HG03045 (cell line): Measurements from ENCODE around the gene FAM50A.

ENCODE experiments used
- ATAC-seq: cut with Tn5 transposase; IDR thresholded peaks from one replicate; pipeline ENCODE4 v1.9.1; 2021; ENCODE audit warnings: mild to moderate bottlenecking, moderate library complexity; ENCODE audit not compliant: unreplicated experiment

FAM50A gene

GRCh38 chrX:154437971-154438893 is 5.7 kb upstream of the FAM50A start:
- no peak for ATAC-seq

DNA sequence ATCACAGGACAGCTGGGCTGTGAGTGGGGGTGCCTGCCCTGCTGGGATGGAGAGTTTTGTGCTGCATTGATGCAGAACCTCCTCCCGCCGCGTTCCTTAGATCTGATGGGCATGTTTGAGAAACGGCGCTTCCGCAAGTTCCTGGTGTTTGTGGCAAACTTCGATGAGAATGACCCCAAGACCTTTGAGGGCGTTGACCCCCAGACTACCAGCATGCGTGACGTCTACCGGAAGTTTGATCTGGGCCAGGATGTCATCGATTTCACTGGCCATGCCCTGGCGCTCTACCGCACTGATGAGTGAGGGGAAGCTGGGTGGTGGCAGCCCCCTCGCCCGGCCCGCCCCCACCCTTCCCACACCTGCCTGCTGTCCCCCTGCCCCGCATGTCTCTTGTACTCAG is 4.1 kb upstream of the FAM50A start:
- no peak for ATAC-seq

DNA sequence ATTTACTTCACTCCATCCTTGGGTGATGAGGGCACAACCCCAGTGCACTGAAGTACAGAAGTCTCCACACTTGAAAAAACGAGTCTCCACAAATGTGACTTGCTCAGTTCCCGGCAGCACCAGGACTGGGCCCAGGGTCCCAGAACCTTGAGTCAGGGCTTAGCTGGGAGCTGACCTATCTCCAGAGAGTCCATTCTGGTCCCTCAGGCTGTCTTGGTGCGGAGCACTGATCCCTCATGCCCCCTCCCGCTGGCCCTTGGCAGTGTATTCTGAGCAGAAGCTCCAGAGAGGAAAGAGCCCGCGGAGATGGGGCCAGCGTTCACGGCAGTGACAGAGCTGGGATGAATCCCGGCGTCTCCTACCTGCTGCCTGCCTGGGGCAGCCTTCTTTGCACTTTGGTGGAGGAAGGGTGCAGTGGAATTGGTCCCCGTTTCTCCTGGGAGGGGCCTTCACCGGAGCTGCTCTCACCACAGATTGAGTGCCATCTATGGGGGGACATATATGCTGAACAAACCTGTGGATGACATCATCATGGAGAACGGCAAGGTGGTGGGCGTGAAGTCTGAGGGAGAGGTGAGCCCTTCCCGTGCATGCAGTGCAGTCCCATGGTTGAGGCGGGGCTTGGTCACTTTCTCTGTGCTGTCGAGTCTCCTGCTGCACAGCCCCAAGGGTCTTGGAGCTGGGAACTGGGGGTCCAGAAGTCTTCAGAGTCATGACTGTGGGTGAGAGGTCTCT is 3.2 kb upstream of the FAM50A start:
- ATAC-seq: no peak

DNA sequence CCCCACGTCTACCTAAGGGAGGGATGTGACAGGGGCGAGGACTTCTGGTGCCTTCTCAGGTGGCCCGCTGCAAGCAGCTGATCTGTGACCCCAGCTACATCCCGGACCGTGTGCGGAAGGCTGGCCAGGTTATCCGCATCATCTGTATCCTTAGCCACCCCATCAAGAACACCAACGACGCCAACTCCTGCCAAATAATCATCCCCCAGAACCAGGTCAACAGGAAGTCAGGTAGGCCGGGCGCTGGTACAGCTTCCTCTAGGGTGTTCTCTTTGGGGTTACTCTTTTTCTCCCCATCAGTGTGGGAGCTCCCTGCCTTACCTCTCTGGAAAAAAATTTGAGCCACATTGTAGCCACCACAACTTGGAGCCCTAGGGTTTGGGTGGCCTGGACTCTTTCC is 2.4 kb upstream of the FAM50A start:
- ATAC-seq: no peak

DNA sequence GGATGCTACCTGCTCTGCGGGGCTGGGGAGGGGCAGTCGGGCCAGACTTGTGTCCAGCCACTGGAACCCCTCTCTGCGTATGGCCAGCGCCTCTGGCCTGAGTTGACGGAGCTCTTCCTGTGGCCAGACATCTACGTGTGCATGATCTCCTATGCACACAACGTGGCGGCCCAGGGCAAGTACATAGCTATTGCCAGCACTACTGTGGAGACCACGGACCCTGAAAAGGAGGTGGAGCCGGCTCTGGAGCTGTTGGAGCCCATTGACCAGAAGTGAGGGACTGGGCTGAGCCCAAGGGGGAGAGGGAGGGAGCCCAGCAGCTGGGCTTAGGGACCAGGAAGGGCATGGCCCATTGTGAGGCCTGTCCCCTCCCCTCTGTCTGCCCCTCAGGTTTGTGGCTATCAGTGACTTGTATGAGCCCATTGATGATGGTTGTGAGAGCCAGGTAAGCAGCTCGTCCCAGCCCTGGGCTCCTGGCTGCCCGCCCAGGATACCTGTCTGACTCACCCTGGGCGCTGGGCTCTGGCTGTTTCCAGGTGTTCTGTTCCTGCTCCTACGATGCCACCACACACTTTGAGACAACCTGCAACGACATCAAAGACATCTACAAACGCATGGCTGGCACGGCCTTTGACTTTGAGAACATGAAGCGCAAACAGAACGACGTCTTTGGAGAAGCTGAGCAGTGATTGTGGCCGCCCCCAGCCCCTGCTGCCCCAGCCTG is 1.8 kb upstream of the FAM50A start:
- ATAC-seq: no peak

DNA sequence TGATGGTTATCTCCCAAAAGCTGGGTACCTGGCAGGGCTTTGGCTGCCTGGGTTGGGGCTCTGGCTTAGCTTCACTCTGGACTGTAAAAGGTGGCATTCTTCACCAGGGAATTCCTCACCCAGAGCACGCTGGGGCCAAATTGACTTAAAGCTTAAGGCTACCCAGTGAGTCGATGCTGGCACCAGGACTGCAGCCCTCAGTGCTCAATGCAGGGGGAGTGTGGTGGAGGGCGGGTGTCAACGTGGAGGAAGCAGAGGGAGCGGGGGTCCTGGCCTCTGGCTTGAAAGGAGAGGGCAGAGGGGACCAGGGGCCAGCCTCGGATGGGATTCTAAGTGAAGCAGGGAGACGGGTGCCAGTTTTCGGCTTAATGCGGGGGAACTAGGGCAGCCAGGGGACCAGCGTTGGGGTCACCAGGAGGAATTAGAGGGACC is 446 bp upstream of the FAM50A start:
- ATAC-seq: no peak

DNA sequence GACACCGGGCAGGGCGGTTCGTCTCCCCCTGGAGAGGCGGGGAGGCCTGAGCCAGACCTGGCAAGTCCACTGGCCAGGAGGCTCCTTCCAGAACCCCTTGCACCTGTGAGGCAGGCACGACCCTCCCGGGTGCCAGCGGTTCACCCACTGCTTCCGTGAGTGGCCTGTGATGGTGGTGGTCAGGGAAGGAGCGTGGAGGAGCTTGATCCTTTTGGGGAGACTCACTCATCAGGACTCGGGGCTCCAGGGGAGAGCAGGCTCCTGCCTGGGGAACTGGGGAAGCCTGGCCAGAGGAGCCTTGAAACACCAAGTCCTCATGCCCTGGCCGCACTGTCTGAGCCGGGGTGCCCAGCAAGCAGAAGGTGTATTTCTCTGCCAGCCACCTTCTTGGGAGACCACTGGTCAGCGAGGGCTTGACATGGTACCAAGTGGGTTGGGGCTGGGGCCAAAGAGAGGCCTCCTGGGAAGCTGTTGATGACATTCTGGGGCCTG is 860 bp downstream of the FAM50A start:
- no peak for ATAC-seq

GRCh38 chrX:154445776-154446175 is 1.8 kb downstream of the FAM50A start:
- no peak for ATAC-seq

DNA sequence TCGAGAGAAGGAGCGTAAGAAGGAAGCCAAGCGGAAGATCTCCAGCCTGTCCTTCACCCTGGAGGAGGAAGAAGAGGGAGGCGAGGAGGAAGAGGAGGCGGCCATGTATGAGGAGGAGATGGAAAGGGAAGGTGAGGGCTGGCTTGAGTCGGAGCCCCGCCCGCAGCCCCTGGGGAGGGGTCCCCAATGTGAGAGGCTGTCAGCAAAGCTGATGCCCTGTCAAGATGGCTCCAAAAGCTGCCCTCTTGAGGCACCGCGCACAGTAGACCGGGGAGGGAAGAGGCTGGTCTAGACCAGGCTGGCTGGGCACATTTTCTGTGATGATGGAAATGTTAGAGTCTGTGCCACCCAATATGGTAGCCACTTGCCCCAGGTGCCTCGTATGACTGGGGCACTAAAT is 2.5 kb downstream of the FAM50A start:
- ATAC-seq: no peak

DNA sequence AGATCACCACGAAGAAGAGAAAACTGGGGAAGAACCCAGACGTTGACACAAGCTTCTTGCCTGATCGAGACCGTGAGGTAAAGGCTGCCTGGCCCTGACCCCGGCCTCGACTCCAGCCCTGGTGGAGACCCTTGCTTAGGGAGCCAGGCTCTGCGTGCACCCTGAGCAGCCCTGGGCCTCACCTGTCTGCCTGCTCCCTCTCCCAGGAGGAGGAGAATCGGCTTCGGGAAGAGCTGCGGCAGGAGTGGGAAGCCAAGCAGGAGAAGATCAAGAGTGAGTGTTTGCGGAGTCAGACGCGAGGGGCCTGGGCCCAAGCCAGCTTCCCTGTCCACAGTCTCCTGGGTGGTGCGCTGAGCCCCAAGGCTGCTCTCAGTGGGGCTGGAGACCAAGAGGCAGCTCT is 4.5 kb downstream of the FAM50A start:
- ATAC-seq: no peak

DNA sequence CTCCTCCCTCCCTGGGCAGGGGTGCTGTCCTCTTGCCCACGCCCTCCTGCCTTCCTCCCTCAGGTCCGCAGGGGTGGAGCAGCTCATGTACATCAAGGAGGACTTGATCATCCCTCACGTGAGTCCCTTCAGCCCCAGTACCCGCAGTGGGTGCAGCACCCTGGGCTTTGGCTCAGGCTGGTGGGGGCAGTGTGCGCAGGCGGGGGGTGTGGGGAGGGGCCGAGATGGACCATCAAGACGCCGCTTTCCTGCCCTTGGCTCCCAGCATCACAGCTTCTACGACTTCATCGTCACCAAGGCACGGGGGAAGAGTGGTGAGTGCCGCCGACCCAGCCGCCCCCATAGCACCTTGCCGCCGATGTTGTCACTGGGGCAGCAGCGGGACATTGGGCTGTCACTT is 5.7 kb downstream of the FAM50A start:
- ATAC-seq: no peak

DNA sequence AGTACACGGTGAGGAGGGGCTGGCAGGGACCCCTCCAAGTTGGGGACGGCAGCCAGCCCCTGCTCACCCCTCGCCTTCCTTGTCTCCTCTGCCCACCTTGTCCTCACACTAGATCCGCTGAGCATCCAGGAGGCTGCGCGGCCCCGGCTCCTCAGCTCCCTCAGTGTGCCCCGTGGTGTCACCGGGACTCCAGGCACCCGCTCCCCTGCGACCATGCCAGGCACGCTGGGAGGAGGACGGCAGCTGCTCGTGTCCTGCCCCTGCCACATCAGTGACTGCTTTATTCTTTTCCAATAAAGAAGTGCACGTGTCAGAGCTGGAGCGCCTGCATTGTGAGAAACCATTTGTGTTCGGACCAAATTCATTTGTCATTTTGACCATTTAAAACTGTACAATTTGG is 6.4 kb downstream of the FAM50A start:
- no peak for ATAC-seq

DNA sequence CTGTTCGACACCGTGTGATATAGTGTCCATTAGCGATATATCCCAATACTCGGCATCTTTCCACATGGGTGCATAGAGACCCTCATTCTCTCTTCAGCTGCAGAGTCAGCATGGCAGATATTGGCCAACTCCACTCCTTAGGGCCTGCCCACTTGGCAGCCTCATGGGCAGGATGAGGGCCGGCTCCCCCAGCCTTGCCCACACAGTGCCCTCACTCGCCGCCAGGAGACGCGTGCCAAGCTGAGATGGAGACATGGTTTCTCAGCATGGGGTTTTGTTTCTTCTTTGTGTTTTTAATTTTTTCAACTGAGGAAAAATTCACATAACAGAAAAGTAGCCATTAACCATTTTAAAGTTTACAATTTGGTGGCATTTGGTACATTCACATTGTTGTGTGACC is 8.9 kb downstream of the FAM50A start:
- no peak for ATAC-seq

DNA sequence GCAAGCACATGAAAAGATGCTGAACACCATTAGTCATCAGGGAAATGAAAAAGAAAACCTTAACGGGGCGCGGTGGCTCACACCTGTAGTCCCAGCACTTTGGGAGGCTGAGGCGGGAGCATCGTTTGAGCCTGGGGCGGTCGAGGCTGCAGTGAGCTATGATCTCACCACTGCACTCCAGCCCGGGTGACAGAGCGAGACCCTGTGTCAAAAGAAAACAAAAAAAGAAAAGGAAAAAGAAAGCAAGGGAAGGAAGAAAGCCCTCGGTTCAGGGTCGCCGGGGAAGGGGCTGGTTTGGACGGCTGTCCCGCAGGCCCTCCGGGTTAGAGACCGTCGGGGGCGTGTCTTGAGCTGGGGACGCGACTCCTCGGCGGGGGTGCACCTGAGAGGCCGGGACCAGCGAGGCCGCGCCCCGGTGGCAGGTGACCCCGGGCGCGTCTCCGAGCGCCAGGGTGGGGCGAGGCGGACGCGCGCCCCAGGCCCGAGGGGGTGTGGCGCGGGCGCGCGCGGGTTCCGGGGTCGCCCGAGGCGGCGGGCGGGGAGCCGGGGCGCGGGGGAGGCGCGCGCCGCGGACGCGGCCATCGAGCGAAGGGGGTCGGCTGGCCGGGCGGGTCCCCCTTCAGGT is 13.7 kb downstream of the FAM50A start:
- peak; percentile 63 for ATAC-seq

DNA sequence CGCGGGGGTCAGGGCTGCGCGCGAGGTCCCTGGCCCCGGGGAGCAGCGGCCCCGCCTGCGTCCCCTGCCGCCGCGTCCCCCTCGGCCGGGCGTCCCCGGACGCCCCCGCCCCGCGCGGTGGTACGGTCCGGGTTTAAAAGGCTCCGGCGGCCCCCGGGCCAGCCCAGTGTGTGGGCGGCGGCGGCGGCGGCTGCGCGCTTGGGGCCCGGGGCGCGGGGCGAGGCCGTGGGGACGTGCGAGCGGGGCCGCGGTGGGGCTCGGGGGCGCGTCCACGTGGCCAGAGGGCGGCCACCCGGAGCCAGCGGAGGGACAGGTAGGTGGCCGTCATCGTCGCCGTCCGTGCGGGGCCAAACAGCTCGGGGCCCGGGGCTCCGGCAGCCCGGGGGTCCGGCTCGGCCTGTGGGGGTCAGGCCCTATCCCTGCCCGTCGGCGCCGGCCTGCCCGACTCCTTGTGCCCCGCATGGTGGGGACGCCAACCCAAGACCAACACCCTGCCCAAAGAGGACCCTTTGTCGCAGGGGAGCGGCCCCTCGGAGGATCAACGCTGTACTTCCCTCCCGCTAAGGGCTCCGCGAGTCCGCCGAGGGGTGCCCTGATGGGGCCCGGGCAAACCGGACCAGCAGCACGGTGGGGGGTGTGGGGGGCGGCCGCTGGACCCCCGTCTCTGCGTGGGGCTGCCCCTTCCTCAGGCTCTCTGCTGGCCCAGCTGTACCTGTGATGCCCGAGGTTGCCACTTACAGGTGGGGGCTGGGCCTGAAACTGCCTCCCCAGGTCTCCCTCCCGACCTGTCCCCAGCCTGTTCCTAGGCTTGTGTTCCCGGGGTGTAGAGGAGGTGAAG is 14.4 kb downstream of the FAM50A start, which contains the start of gene PLXNA3:
Gene PLXNA3 (plus strand): TSS at position 166 of the 838 bp plus-strand sequence. CDS start 1,903 bp downstream, outside the sequence.
- peak; percentile 58 for ATAC-seq

- ATAC-seq: no peak
Observed at GRCh38 chrX:154458954-154459778, 15.2 kb downstream of the FAM50A start.

DNA sequence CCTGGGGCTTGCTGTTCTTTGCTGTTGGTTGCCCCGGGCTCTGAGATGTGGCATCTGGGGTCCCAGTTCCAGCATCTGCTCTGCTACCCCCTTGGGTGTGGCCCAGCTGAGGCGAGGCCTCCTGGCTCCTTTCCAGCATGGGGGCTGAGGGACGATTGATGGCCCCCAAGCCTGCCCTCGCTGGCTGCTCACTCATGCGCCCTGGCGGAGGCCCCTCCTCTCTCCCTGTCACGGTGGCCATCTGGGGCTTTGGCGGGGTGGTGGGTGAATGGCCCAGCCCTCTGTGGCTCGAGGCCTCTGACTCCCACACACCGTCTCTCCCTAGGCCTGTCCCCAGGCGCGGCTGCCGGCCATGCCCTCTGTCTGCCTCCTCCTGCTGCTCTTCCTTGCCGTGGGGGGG is 15.9 kb downstream of the FAM50A start:
- ATAC-seq: no peak

DNA sequence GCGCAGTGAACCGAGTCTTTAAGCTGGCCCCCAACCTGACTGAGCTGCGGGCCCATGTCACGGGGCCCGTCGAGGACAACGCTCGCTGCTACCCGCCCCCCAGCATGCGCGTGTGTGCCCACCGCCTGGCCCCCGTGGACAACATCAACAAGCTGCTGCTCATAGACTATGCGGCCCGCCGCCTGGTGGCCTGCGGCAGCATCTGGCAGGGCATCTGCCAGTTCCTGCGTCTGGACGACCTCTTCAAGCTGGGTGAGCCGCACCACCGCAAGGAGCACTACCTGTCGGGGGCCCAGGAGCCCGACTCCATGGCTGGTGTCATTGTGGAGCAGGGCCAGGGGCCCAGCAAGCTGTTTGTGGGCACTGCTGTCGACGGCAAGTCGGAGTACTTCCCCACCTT is 16.4 kb downstream of the FAM50A start:
- ATAC-seq: no peak

GRCh38 chrX:154462396-154462795 is 18.5 kb downstream of the FAM50A start:
- no peak for ATAC-seq
